DMS79 (cell line): Measurements from ENCODE around the gene FARP2.
"Not testable (repeated sequence)": the region's sequence is repeated elsewhere in the genome, so short reads cannot be mapped to it uniquely, and the experiment has no call there.

Experiments
- DNase-seq: peaks from one replicate; lab custom pipeline; 2025; lab: John Stamatoyannopoulos, UW

FARP2 gene

DNA sequence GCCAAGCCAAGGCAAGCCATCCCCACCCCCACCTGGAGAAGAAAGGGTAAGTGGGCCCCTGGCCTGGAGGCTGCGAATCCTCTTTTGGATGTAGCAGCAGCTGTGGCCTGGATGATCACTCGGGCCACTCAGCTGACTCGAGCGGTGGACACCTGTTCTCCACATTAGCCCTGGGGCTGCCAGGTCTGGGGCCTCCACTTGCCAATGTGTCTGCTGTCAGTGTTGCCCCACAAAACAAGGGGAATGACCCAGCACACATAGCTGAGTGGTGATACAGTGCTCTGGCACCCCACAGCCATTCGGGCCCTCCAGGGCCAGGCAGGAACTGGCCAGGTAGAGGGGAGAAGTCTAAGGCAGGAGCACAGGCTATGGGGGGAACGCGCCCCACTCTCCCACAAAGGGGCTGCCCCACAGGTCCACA, 149.7 kb downstream of the FARP2 start:
- no peak for DNase-seq

DNA sequence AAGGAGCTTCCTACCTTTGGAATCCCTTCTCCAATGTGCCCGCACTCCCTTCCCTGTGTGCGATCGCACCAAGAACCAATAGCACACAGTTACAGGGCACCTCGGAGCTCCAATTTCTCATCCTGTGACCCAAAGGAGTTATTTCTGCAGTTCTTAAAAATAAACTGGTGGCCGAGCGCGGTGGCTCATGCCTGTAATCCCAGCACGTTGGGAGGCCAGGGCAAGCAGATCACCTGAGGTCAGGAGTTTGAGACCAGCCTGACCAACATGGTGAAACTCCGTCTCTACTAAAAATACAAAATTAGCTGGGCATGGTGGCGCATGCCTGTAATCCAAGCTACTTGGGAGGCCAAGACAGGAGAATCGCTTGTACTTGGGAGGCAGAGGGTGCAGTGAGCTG, 150.2 kb downstream of the FARP2 start:
- DNase-seq = not testable (repeated sequence)

DNA sequence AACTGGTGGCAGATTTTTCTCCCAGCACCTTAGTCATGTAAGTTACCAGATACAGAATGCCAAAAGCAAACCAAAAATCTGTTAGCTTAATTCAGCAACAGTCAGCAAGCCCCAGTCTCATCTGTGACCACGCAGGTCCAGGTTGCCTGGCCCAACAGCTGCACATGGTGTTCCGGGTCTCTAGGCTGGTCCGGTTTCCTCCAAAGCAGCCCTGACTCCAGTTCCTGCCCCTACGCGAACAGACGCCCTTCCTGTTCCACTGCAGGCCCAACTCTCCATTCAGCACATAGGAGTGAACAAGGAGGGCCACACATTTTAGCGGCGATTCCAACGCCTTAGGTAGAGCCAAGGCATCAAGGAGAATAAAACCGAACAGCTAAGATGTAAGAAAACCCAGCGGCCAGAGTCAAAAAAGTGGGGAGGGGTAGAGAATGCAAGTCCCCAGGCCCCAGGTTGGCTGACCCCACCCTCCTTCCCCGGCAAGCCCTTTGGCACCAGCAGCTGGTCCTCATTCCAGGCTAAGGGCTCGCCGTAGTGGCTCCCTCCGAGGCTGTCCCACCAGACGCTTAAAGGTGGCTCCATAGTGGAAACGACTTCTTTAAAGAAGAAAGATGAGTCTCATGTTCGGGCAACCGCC, 150.8 kb downstream of the FARP2 start:
- DNase-seq = no peak

DNA sequence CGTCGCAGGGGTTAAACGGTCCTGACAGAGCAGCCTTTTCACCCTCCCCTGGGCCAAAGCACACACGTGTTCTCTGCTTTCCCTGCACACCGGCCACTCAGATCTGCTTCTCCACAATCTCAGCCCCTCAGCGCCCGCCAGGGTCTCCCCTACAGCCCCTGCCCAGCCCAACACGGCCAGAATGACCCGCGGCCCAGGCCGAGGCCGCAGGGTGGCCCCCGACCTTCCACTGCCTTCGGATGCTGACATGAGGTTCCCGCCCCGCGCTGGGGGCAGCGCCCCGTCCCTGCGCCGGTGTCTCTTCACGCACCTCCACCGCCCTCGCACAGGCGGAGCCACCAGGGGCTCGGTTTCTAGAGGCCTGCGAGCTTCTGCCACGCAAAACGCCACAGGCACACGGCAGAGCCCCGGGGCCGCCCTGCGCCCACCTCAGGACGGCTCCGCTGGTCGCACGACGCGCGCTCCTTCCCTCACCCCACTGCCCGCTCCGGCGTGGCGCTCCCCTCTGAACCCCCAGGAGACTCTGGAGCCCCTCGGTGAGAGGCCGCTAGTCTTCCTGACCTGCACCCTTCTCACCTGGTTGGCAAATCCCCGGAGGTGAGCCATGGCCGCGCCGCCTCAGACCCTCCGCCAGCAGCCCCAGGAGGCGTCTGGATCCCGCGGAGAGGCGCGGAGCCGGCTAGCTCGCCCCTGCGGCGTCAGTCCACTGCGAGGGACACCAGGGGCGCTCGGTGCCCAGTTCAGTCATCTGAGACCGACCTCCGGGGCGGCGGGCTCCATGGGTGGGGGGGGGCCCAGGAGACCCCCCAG, 151.6 kb downstream of the FARP2 start:
- no peak for DNase-seq

DNA sequence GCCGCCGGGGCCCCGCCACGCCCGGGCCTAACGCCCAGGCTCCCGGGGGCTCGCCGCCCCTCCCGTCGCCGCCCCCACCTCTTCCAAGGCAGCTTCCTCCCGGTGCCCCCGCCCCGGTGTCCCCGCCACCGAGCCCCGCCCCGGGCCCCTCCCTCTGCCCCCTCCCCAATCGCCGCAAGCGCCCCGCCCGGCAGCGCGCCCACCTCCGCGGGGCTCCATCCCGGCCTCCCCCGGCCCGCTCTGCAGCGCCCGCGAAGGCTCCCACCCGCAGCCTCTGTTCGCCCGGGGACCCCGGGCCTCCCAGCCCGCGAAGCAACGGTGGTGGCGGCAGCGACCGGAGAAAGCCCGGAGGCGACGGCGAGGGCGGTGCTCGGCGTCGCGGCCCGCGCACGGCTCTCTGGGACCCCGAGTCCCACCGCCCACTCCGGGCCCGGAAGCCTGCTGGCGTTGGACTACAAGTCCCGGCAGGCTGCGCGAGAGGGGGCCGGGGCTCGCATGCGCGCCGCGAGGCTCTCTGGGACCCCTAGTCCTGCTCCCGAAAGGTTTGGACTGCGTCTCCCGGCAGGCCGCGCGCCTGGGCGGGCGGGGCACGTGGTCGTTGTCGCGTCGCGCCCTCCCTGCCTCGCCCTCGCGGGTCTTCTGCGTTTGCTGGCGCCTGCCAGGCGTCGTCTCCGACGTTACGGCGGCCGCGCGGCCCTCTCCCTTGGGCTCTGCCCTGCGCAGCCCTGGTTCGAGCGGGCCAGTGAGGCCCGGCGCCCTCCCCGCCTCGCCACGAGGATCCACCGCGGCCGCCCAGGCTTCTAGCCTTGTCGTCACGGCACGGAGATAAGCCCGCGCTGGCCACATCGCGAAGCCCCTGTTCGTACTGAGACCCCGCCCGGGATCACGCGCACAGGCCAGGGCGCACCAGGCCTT, 152.4 kb downstream of the FARP2 start, which contains the start of gene STK25:
STK25 (minus strand) TSS at position 345 of the 915 bp plus-strand sequence. CDS start 549 bp downstream, outside the sequence.
- peak; percentile 89 for DNase-seq

DNA sequence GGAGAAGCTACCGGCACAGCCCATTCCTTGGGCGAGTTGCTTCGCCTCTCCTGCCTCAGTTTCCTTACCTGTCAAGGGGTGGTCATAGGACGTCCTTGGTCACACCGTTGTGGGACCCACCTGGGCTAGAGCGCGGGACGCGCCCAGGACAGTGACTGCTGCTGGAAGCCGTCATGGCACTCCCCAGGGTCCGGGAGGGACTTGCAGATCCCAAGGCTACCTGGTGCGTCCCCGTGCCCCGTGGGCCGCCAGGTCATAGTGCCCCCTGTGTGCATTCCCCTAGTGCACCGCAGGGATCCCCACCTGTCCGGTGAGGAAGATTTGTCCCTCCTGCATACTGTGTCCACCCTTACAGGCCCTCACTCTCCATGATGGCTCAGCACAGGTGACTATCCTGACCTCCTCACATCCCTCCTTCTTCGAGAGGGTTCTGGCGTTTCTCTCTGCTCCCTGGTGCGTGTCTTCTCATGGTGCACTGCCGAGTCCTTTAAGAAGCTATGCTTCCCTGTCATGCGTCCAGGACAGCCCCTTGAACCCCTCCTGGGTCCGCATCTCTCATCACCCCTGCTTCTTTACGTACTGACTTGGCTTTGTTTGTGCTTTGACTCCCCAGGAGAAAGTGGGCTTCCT, 153.2 kb downstream of the FARP2 start:
- no peak for DNase-seq

DNA sequence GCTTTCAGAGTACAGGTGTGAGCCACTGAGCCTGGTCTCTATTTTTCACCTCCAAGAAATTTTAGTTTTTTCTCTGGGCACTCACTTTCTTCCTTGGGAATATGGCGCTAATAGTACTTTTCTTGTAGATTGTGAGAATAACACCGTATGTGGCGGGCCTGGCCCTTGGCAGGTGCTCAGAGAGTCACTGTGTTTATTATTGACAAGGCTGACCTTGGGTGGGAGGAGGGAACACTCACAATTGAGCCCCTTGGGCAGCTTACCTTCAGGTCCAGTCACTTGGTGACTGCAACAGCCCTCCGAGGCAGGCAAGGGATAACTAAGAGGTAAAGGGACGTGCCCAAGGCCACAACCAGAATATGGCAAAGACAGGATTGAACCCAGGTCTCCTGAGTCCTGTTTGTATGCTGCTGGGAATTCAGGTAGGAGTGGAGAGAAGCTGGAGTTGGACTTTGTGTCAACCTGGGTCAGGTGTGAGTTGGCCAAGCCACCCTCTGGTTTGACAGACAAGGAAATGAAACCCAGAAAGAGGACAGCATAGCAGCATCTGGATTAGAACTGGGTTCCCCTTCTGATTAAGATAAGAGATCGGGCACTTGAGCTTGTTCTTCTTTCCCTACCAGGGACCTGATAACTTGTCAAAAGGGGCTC, 155.1 kb downstream of the FARP2 start:
- DNase-seq = no peak

DNA sequence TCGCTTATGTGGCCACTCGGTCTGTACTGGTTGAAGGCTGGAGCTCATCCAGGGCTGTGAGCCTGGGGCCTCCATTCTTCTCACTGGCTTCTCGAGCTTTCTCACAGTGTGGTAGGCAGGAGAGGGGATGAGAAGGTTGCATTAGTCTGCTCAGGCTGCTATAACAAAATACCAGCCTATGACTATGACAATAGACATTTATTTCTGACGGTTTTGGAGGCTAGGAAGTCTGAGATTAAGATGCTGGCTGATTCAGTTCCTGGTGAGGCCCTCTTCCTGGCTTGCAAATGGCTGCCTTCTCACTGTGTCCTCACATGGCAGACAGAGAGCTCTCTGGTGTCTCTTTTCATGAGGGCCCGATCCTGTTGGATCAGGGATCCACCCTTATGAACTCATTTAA, 158.5 kb downstream of the FARP2 start:
- no peak for DNase-seq

DNA sequence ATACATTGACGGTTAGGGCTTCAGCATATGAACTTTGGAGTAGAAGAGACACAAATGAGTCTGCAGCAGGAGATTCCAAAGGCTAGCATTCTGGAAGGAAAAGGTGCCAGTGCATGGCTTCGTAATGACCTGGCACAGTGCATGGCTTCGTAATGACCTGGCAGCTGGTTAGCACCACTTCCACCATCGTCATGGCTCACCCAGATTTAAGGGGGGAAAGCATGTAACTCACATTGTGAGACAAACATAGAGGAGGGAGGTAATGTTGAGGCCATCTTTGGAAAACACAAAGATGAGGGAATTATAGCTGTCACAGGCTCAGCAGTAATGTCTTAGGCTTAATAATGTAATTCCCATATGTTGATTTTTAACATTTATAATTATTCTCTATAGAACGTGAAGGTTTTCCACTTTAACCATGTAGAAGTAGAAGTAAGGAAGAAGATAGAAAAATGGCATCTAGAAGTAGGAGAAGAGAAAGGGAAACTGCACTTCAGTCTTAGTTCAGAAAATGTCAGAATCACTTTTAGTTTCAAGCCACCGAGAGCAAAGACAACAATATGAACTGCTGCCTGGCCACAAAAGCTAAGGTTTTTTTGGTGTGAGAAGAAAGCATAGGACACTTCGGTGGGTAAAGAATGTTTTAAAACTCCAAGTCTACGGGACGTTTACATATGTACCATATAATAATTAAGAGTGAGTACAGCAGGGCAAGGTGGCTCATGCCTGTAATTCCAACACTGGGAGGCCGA, 159.1 kb downstream of the FARP2 start:
- DNase-seq = no peak

DNA sequence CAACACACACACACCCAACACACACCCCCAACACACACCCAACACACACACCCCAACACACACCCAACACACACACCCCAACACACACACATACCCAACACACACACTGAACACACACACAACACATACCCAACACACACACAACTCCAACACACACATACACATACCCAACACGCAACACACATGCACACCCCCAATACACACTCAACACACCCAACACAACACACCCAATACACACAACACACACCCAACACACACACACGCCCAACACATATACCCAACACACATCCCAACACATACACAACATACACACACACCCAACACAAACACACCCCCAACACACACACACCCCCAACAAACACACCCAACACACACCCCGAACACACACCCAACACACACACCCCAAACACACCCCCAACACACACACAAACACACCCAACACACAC, 160.5 kb downstream of the FARP2 start:
- no peak for DNase-seq

DNA sequence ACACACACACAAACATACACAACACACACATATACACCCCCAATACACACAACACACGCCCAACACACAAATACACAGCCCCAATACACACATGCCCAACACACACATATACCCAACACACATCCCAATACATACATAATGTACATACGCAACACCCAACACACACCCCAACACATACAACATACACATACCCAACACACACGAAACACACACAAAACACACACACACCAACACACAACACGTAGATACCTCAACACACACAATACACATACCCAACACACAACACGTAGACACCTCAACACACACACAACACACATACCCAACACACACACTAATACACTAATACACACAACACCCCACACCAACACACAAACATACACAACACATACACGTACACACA, 161.2 kb downstream of the FARP2 start:
- no peak for DNase-seq

DNA sequence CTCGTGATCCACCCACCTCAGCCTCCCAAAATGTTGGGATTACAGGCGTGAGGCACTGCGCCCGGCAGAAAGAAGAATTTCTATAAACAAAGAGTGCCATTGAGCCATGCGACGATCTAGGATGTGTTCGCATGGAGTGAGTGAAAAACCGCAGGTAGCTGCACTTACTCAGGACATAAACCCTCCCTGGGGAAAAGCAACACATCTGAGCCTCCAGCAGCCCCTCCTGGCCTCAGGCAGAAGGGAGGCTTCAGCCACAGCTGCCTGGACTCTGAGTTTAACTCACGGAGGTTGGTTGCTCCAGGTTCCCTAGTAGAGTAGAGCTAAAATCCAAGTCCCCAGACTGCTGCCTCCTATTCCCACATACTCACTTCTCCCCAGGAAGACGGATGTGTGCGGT, 163.6 kb downstream of the FARP2 start:
- peak; percentile 13 for DNase-seq

DNA sequence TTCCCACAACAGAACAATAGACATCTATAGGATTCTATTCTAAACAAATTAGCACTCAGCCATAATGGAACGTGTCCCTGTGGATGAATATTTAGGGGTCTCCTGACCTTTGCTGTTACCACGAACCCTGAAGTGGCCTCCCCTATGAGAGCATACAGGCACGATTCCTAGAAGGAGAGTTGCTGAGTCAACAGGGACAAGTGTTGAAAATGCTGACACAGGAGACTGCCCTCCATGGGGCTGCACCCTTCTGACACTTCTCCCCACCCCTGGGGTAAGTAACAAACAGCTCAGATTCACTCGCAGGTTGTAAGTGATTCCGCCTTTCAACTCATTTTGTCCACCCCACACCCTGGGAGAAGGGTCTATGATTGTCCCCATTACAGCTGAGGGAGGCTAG, 166.4 kb downstream of the FARP2 start:
- no peak for DNase-seq

DNA sequence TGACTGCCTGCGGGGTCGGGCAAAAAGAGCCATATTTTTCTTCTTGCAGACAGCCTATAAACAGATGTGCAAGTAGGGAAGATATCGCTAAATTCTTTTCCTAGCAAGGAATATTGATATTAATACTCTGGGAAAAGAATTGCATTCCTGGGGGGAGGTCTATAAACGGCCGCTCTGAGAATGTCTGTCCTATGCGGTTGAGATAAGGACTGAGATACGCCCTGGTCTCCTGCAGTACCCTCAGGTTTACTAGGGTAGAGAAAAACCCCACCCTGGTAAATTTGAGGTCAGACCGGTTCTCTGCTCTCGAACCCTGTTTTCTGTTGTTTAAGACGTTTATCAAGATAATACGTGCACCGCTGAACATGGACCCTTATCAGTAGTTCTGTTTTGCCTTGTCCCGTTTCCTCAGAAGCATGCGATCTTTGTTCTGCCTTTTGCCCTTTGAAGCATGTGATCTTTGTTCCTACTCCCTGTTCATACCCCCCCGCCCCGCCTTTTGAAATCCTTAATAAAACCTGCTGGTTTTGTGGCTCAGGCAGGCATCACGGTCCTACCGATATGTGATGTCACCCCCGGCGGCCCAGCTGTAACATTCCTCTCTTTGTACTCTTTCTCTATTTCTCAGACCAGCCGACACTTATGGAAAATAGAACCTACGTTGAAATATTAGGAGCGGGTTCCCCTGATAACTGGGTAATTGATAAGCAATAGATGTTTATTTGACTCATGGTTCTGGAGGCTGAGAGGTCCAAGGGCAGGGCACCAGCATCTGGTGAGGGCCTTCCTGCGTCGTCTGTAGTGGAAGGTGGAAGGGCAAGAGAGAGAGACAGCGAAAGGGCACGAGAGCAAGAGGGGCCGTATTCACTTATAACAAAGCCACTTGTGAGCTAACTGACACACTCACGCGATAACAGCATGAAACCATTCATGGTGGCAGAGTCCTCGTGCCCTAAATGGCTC, 170.0 kb downstream of the FARP2 start:
- not testable (repeated sequence) for DNase-seq

DNA sequence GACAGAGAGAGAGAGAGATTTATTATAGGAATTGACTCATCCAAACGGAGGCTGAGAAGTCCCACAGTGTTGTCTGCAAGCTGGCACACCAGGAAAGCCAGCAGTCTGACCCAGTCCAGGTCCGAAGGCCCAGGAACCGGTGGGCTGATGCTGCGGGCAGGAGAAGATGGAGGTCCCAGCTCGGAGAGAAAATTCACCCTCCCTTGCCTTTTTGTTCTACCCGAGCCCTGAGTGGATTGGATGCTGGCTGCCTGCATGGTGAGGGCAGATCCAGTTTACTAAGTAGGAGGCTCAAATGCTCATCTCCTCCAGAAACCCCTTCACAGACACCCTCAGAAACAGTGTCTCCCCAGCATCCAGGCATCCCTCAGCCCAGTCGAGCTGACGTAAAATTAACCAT, 174.5 kb downstream of the FARP2 start:
- no peak for DNase-seq

DNA sequence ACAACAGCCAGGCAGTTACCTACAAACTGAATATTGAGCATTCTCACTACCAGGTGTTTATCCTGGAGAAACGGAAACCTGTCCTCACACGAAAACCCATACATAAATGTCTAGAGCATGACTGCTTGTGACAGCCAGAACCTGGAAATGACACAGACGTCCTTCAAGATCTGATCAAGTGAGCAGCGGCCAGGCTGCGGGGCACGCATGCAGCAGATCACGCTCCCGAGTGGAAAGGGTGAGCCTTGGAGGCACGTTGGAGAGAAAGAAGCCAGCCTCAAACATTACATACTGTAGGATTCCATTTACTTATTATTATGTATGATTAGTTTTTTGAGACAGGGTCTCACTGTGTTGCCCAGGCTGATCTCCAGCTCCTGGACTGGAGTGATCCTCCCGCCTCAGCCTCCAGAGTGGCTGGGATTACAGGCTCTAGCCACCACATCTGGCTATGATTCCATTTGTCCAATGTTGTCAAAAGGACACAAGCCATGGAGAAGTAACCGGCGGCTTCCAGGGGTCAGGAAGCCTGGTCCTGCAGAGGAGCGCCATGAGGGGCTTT, 175.2 kb downstream of the FARP2 start:
- DNase-seq = no peak

DNA sequence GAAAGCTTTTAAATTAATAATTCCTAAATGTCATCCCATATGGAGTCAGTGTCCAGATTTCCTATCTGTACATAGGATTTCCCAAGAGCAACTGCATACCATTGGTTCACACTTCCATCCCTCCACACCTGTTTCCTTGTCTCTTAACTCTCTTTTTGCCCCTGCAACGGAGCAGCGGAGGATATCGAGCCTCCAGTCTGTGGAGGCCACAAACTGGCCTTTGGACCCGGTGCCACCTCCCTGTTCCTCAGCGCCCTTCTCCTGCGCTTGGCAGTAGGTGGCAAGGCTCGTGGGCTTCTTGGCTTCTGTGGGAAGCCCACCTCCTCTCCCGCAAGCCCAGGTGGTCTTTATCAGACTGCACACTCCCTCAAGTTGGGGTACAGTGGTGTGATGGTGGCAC, 176.1 kb downstream of the FARP2 start:
- no peak for DNase-seq

DNA sequence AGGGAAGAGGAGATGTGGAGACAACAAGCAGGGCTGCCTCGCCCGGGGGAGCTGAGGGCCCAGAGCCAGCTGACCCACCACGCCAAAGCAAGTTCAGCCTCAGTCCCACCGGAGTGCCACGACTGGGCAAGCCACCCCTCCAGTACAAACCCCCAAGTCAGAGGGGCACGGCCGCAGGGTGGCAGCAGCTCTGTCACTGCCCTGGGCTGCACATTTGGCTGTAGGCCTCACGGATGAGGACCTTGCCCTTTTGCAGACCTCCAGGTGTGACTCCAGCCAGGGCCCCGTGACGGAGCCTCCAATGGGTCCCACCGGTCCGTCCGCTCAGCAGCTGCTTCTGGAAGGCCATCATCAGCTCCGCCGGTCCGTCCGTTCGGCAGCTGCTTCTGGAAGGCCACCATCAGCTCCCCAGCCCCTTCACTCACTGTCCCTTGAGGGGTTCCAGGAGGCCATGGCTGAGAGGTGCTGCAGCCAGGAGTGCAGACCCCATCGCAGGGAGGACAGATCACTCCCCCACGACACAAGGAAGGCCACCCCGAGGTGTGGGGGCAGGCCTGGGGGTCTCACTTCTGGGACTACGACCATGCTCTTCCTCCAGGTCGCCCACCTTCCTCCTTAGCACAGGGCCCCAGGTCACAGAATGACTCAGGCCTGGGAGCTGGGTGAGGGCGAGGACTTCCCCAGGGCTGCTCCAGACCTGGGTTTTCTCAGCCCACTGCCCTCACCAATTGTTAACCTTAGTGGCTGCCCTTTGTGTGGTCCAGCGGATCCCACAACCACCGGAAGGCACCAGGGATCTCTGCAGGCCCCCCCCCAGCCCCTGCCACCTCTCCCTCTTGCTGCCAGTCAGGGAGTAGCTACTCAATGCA, 176.9 kb downstream of the FARP2 start:
- no peak for DNase-seq
